Panc1 (cell line): ENCODE data around the gene C1D. TPM values are rescaled to one million over a fixed set of nuclear protein-coding genes. Genes with fewer than 3 reads are reported as not detected.

Source experiments
- ATAC-seq: fragments of 200-7000 bp; cut with Tn5 transposase; 2 replicates; pipeline ENCODE4 v1.9.1; 2020; ENCODE audit warnings: mild to moderate bottlenecking, moderate library complexity
- BruUV-seq: library from RNA; stranded (reverse); fragments of 400-500 nt; replicated peaks from 2 replicates; lab custom pipeline; 2021; lab: Mats Ljungman, UMichigan
- CTCF ChIA-PET: fragments of 300-600 bp; sonication (Branson Sonifier 250); formaldehyde crosslinking; loops from one replicate; lab custom pipeline; 2022; ENCODE audit warnings: antibody characterized with exemption; lab: Charles Lee
- POLR2A ChIA-PET: fragments of 300-600 bp; sonication (Branson Sonifier 250); formaldehyde crosslinking; loops from one replicate; lab custom pipeline; 2022; ENCODE audit warnings: antibody characterized with exemption; lab: Charles Lee
- DNase-seq: peaks from one replicate; pipeline ENCODE4 v3.0.0-alpha.2; 2010; ENCODE audit warnings: low read depth, low spot score
- H3K27ac ChIP-seq: 2 replicates; pipeline ENCODE4 v1.5.1; 2011; ENCODE audit warnings: mild to moderate bottlenecking, low read length, inconsistent platforms
- H3K27me3 ChIP-seq: fragments of 200-500 bp; sonication (Bioruptor generic); 2 replicates; pipeline ENCODE4 v1.6.0; 2014; ENCODE audit warnings: low read length, inconsistent platforms; ENCODE audit not compliant: control insufficient read depth, insufficient read depth
- H3K36me3 ChIP-seq: fragments of 200-500 bp; sonication (Bioruptor generic); 2 replicates; pipeline ENCODE4 v1.5.1; 2014; ENCODE audit warnings: inconsistent platforms, mild to moderate bottlenecking, low read length, moderate library complexity; ENCODE audit not compliant: control insufficient read depth, insufficient read depth
- H3K4me1 ChIP-seq: 2 replicates; pipeline ENCODE4 v1.5.1; 2011; ENCODE audit warnings: inconsistent platforms, mild to moderate bottlenecking, low read length, moderate library complexity; ENCODE audit not compliant: control insufficient read depth, insufficient read depth
- H3K4me3 ChIP-seq, 2 experiments: 2 replicates each; pipeline ENCODE4 v1.5.1; 2011 to 2012; ENCODE audit warnings: low read depth in 2 of 2, low read length in 2 of 2, mild to moderate bottlenecking in 2 of 2, inconsistent platforms in 1 of 2, moderate library complexity in 1 of 2
- H3K9me3 ChIP-seq: fragments of 200-500 bp; sonication (Bioruptor generic); 2 replicates; pipeline ENCODE4 v1.5.1; 2014; ENCODE audit warnings: low read depth, mild to moderate bottlenecking, inconsistent platforms, low read length, moderate library complexity; ENCODE audit not compliant: control insufficient read depth, insufficient read depth
- POLR2AphosphoS5 ChIP-seq: IDR thresholded peaks from 2 replicates; pipeline ENCODE4 v1.6.1; 2012; ENCODE audit warnings: mild to moderate bottlenecking, low read depth, low read length, moderate library complexity
- SIN3A ChIP-seq: IDR thresholded peaks from 2 replicates; pipeline ENCODE4 v1.6.1; 2012; ENCODE audit warnings: low read depth, mild to moderate bottlenecking, low read length, moderate library complexity, borderline replicate concordance; ENCODE audit not compliant: insufficient read depth
- TCF7L2 ChIP-seq: IDR thresholded peaks from 2 replicates; pipeline ENCODE4 v1.6.1; 2011; ENCODE audit warnings: mild to moderate bottlenecking, low read depth, low read length, inconsistent platforms
- in situ Hi-C: cut with HindIII; loops from 2 replicates; pipeline ENCODE4 v1.10.0; 2016; ENCODE audit warnings: low sequenced_read_pairs, low pct_unique_long_range_greater_than_20kb
- intact Hi-C: fragments of 100-400 bp; cut with micrococcal nuclease; formaldehyde crosslinking; loops from one replicate; pipeline ENCODE4 v1.10.0; 2022; ENCODE audit not compliant: unreplicated experiment
- total RNA-seq: library from RNA; stranded (reverse); gene quantifications from one replicate; pipeline ENCODE4 v1.2.1, GENCODE V29; 2021; ENCODE audit not compliant: unreplicated experiment
- TF ChIP-seq, protein P1 (sequence below): fragments of 450-650 bp; IDR thresholded peaks from 2 replicates; pipeline ENCODE4 v1.5.1; 2017; ENCODE audit warnings: mild to moderate bottlenecking
- TF ChIP-seq, protein P2 (sequence below), 2 experiments: IDR thresholded peaks; 2 replicates each; pipeline ENCODE4 v1.6.1; 2011 to 2012; ENCODE audit warnings: low read depth in 2 of 2, control low read depth in 1 of 2, low read length in 1 of 2, mild to moderate bottlenecking in 1 of 2, moderate library complexity in 1 of 2; ENCODE audit not compliant: insufficient read depth in 1 of 2

C1D gene
- total RNA-seq, 1 experiment from 2014 or later, result 16.8 TPM

DNA sequence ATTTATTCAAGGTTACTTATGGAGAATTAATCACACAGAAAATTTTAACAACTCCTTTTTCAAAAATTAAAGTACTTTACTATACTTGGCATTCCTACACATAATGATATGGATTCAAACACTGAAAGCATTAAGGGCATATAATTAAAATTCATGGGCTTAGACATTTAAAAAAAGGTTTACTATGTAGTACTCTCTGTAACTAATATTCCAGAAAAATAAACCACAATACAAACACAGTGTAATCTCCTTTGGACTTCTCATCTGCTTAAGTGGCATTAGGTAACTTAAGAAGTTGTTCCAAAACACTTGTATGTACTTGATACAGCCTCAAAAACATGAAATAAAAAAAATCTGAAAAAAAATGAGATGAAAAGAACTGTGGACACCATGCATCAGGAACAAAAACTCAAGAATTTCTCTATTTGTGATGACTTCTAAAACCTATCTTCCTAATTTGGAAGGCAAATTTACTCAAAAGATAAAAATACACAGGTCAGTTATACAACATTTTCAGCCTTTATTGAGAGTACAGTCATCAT, 21.0 kb downstream of the C1D start:
- no peaks in the 10 kb centered on the region for H3K4me1 ChIP-seq
- no peak overlapping the region for H3K4me3 ChIP-seq
- TF ChIP-seq, protein P1, sequence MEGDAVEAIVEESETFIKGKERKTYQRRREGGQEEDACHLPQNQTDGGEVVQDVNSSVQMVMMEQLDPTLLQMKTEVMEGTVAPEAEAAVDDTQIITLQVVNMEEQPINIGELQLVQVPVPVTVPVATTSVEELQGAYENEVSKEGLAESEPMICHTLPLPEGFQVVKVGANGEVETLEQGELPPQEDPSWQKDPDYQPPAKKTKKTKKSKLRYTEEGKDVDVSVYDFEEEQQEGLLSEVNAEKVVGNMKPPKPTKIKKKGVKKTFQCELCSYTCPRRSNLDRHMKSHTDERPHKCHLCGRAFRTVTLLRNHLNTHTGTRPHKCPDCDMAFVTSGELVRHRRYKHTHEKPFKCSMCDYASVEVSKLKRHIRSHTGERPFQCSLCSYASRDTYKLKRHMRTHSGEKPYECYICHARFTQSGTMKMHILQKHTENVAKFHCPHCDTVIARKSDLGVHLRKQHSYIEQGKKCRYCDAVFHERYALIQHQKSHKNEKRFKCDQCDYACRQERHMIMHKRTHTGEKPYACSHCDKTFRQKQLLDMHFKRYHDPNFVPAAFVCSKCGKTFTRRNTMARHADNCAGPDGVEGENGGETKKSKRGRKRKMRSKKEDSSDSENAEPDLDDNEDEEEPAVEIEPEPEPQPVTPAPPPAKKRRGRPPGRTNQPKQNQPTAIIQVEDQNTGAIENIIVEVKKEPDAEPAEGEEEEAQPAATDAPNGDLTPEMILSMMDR, result no peak
- TF ChIP-seq SIN3A (no peak), POLR2AphosphoS5 (no peak), TCF7L2 (no peak)
- TF ChIP-seq, protein P2, sequence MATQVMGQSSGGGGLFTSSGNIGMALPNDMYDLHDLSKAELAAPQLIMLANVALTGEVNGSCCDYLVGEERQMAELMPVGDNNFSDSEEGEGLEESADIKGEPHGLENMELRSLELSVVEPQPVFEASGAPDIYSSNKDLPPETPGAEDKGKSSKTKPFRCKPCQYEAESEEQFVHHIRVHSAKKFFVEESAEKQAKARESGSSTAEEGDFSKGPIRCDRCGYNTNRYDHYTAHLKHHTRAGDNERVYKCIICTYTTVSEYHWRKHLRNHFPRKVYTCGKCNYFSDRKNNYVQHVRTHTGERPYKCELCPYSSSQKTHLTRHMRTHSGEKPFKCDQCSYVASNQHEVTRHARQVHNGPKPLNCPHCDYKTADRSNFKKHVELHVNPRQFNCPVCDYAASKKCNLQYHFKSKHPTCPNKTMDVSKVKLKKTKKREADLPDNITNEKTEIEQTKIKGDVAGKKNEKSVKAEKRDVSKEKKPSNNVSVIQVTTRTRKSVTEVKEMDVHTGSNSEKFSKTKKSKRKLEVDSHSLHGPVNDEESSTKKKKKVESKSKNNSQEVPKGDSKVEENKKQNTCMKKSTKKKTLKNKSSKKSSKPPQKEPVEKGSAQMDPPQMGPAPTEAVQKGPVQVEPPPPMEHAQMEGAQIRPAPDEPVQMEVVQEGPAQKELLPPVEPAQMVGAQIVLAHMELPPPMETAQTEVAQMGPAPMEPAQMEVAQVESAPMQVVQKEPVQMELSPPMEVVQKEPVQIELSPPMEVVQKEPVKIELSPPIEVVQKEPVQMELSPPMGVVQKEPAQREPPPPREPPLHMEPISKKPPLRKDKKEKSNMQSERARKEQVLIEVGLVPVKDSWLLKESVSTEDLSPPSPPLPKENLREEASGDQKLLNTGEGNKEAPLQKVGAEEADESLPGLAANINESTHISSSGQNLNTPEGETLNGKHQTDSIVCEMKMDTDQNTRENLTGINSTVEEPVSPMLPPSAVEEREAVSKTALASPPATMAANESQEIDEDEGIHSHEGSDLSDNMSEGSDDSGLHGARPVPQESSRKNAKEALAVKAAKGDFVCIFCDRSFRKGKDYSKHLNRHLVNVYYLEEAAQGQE (IDR thresholded peaks at IDR 0.05; ENCODE audit: insufficient read depth in 1 of 2, low read depth in 2 of 2, low read length in 1 of 2), result no peak
- BruUV-seq, result no TSS peak
- intact Hi-C loops, result no loop called here
- POLR2A ChIA-PET, result interaction anchor here (0.6 kb wide), 1 partner anchor 15 kb away, joined by 4 read pairs; no protein-coding TSS in a partner anchor
- CTCF ChIA-PET, result no interaction called here
- H3K36me3 ChIP-seq, result no peaks in the 10 kb centered on the region
- in situ Hi-C loops, result no loop called here
- no peak overlapping the region for H3K27ac ChIP-seq
- no peaks in the 10 kb centered on the region for H3K27me3 ChIP-seq
- no peak for ATAC-seq
- H3K9me3 ChIP-seq, result no peaks in the 10 kb centered on the region
- no peak for DNase-seq

DNA sequence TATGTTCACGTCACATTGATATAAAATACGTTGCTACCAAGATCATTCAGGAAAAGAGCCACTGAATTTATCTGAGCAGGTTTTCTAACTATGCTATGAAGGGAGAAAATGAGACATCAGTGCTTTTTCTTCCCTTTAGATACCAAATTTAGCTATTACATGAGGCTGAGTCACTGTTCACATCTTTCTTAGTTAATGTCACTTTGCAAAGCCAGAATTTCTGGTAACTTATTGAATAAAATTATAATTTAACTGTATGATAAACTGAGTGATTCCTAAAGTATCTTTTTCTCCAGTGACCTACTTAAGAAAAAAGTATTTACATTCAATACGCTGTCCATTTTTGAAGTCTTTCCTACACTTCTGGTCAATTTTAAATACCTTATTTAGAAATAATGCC, 22.7 kb downstream of the C1D start:
- no peak overlapping the region for H3K27ac ChIP-seq
- BruUV-seq, result no TSS peak
- no peak for ATAC-seq
- TF ChIP-seq, protein P1, result no peak
- TF ChIP-seq TCF7L2, result no peak
- no peaks in the 10 kb centered on the region for H3K27me3 ChIP-seq
- no peaks in the 10 kb centered on the region for H3K4me1 ChIP-seq
- no peak for DNase-seq
- no peaks in the 10 kb centered on the region for H3K36me3 ChIP-seq
- H3K4me3 ChIP-seq, result no peak overlapping the region
- in situ Hi-C loops (no loop called here), intact Hi-C loops (no loop called here)
- CTCF ChIA-PET, result no interaction called here
- POLR2A ChIA-PET, result no interaction called here
- H3K9me3 ChIP-seq, result no peaks in the 10 kb centered on the region
